ENCODE measurements around the gene SORBS1. TPM values are rescaled to one million over a fixed set of nuclear protein-coding genes. Genes with fewer than 3 reads are reported as not detected.

Gene SORBS1
- total and polyA plus RNA-seq, 2 donors (not counting 3 experiments of a cell fraction or from before 2014, with no cell fraction given) = 2.0 to 7.9 TPM

DNA sequence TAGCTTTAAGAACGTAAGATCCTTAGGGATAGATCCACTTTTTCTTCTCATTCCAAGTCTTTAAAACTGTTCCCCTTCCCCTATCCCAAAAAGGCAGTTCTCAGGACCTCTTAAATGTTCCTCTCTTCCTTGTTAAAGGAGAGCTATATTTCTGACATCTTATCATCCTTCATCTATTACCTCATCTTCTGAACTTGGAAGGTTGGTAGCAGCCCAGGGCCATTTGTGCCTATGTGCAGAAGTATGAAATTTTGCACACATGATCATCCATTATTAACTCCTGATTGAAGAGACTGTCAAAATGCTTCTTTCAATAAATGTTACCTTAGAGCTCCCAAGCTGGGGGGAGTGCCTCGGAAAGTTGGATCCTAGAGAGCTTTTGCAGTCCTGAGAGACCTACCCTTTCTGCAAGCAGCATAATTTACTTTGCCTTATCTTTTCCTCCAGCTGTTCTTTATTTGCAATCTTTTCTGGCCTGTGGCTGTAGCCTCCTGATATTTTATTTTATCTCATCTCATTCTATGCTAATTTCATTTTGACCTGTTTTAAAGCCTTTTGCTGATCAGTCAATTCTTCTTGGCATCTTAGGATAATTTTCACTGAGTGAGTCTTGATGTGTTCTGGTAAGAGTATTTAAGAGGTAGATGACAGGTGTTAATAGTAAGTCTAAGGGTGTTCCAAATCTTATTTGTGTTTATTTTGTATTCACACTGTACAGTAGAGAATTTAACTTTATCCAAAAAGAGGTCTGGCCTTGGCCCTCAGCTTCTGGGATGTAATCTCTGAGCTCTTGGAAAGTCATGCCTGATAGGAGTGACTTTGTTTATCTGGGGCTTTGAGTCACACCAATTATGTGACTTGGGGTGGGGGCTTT, 135.3 kb downstream of the SORBS1 start:
- H2AFZ ChIP-seq (ENCODE audit: low read depth, low read length) = no peak overlapping the region
- no peak overlapping the region for H3K9ac ChIP-seq (replicated peaks; ENCODE audit: extremely low read depth, insufficient read depth, low read length)
- H3K36me3 ChIP-seq (ENCODE audit: control insufficient read depth in 2 of 2, extremely low read depth in 1 of 2, insufficient read depth in 2 of 2, low read length in 2 of 2) = no peaks in the 10 kb centered on the region
- H3K4me3 ChIP-seq (replicated peaks in 1 of 3; ENCODE audit: insufficient read depth in 1 of 3, low read depth in 1 of 3, low read length in 3 of 3) = no peak overlapping the region
- FAIRE-seq = no peak
- TF ChIP-seq POLR2A (IDR thresholded peaks at IDR 0.05; ENCODE audit: low read depth, low read length) (no peak), MYC (IDR thresholded peaks at IDR 0.05; ENCODE audit: low read depth, low read length) (no peak), JUN (IDR thresholded peaks at IDR 0.05; ENCODE audit: borderline replicate concordance, insufficient read depth, insufficient read length, low read depth) (no peak), FOS (IDR thresholded peaks at IDR 0.05; ENCODE audit: borderline replicate concordance, insufficient read depth, low read length) (no peak), EZH2 (IDR thresholded peaks at IDR 0.05; ENCODE audit: borderline replicate concordance, low read depth, low read length, severe bottlenecking) (no peak), POLR2AphosphoS5 (IDR thresholded peaks at IDR 0.05; ENCODE audit: insufficient read depth, low read depth, low read length) (no peak), GATA2 (IDR thresholded peaks at IDR 0.05; ENCODE audit: insufficient read depth, insufficient read length, low read depth, low read length) (no peak)
- TF ChIP-seq, protein P1, sequence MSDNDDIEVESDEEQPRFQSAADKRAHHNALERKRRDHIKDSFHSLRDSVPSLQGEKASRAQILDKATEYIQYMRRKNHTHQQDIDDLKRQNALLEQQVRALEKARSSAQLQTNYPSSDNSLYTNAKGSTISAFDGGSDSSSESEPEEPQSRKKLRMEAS (IDR thresholded peaks at IDR 0.05; ENCODE audit: insufficient read depth, insufficient read length) = no peak
- TF ChIP-seq, protein P2, sequence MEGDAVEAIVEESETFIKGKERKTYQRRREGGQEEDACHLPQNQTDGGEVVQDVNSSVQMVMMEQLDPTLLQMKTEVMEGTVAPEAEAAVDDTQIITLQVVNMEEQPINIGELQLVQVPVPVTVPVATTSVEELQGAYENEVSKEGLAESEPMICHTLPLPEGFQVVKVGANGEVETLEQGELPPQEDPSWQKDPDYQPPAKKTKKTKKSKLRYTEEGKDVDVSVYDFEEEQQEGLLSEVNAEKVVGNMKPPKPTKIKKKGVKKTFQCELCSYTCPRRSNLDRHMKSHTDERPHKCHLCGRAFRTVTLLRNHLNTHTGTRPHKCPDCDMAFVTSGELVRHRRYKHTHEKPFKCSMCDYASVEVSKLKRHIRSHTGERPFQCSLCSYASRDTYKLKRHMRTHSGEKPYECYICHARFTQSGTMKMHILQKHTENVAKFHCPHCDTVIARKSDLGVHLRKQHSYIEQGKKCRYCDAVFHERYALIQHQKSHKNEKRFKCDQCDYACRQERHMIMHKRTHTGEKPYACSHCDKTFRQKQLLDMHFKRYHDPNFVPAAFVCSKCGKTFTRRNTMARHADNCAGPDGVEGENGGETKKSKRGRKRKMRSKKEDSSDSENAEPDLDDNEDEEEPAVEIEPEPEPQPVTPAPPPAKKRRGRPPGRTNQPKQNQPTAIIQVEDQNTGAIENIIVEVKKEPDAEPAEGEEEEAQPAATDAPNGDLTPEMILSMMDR (IDR thresholded peaks at IDR 0.05; ENCODE audit: extremely low read depth in 1 of 2, insufficient read depth in 1 of 2, low read depth in 1 of 2, low read length in 2 of 2) = no peak
- no peak for DNase-seq (ENCODE audit: low read depth, low spot score)
- dilution Hi-C loops (cut with MboI; ENCODE audit: extremely low pct_ligation_motif_present, low sequenced_read_pairs) = no loop called here
- CTCF ChIA-PET = interaction anchor here (0.7 to 12.7 kb wide), 4 partner anchors 9 to 177 kb away, joined by 3 to 314 read pairs (median 6); no protein-coding TSS in a partner anchor
- no peak overlapping the region for H3K27ac ChIP-seq (ENCODE audit: insufficient read depth, low read depth, low read length)
- no peaks in the 10 kb centered on the region for H3K9me3 ChIP-seq (replicated peaks; ENCODE audit: control insufficient read depth, insufficient read depth, low read length)
- H3K27me3 ChIP-seq (ENCODE audit: control insufficient read depth in 2 of 2, insufficient read depth in 2 of 2, low read length in 2 of 2) = peaks cover 0 to 3% of the 10 kb centered on the region in 2 experiments
- POLR2A ChIA-PET = no interaction called here
- no TSS peak for BruUV-seq (replicated peaks)
- no peaks in the 10 kb centered on the region for H3K9me1 ChIP-seq (replicated peaks; ENCODE audit: control insufficient read depth, extremely low read depth, insufficient read depth, low read length)
- no peak overlapping the region for H3K4me2 ChIP-seq (ENCODE audit: insufficient read depth, low read length)
- intact Hi-C loops (cut with micrococcal nuclease) = no loop called here
- H3K79me2 ChIP-seq (ENCODE audit: control insufficient read depth, insufficient read depth, low read length) = no peaks in the 10 kb centered on the region
- H3K4me1 ChIP-seq (ENCODE audit: control insufficient read depth, extremely low read depth, insufficient read depth, low read length) = no peaks in the 10 kb centered on the region
- no peaks in the 10 kb centered on the region for H4K20me1 ChIP-seq (replicated peaks; ENCODE audit: control insufficient read depth, extremely low read depth, insufficient read depth, low read length)

Measured in endothelial cell of umbilical vein (primary cell).